ENCODE measurements around the gene VAV3. TPM values are rescaled to one million over a fixed set of nuclear protein-coding genes. Genes with fewer than 3 reads are reported as not detected.

VAV3 gene
- total RNA-seq, 2 donors from 2014 or later: 69.1 to 102 TPM

DNA sequence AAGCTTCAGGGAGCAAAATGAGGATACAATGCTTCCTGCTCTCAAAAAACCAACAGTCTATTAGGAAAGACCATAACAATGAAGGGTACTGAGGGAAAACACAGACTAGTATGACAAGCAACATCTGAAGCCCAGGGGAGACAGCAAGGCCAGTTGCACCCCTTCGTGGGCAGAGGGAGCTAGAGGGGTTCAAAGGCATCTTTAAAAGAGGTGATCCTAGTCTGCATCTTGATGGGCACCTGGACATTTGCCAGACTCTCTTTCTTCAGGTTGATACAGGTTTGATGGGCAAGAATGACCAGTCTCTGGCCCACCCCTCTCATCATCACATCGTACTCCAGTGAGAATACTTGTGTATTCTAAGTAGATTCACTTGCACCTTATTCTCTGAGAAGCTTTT lies 177.7 kb downstream of the VAV3 start:
- intact Hi-C loops (cut with DNase I, micrococcal nuclease): loop anchor here in 1 of 2 donors (10.0 kb wide), 1 partner anchor 328 kb away; no protein-coding TSS in a partner anchor
- no peak for DNase-seq

DNA sequence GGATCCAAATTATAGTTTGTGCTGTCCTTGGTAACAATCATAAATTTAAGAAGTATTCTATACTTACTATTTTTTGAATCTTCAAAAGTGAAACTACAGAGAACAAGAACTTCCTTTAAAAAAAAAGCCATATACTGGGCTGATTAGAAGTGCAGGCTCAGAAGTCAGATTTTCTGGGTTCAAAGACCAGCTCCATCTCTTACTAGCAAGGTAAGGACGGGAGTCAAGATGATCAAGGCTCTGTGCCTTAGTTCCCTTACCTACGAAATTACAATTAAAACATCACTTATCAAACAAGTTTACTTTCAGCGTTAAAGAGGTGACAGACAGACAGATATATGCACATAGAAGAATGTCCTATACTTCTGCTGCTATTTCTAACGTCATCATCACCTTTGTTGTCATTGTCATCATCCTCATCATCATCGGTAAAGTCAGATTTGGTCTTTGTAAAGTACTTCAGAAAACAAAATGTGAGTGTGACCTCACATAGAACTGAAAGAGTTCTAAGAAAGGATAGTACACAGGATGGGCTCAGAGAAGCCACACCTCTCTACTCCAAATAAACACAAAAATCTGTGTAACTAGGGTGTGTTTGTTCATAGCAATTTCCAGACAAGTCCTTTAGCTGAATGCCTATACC lies 178.7 kb downstream of the VAV3 start:
- DNase-seq (no peak), ATAC-seq (no peak)
- intact Hi-C loops (cut with DNase I, micrococcal nuclease): loop anchor here in 1 of 2 donors (10.0 kb wide), 1 partner anchor 328 kb away; no protein-coding TSS in a partner anchor

More for the DNA sequence above, 177.7 kb downstream of the VAV3 start:
- ATAC-seq: no peak

DNA sequence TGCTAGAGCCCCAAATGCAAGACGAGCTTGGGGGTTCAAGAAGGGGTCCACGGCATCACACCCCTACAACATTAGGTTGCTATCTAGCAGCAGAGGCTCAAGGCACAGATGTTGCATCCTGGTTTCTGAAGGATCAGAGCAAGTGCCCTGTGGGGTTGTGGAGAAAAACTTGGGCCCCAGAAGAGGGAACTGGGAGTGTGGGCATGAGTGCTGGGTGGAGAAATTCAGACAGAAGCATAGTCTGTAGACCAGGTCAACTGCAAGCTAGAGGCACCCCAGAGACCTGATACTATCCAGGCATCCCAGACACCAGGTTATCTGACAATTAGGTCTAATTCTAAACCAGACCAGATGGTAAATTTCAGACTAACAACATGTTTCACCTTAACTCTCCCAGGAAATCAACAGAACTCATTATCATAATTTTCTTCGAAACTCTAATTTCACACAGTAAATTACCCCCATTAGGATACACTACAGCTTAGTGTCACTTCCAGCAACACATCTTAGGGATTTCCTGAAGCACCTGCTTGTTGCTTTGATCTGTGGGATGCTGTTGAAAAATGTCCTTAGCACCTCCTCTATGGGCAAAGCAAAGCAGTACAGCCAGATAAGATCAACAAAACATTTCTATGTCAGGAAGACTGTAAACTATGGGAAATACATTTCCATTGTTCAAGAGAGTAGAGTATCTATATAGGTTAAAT lies 179.3 kb downstream of the VAV3 start:
- DNase-seq (no peak), ATAC-seq (no peak)
- intact Hi-C loops (cut with DNase I, micrococcal nuclease): loop anchor here in 1 of 2 donors (10.0 kb wide), 1 partner anchor 329 kb away; no protein-coding TSS in a partner anchor

DNA sequence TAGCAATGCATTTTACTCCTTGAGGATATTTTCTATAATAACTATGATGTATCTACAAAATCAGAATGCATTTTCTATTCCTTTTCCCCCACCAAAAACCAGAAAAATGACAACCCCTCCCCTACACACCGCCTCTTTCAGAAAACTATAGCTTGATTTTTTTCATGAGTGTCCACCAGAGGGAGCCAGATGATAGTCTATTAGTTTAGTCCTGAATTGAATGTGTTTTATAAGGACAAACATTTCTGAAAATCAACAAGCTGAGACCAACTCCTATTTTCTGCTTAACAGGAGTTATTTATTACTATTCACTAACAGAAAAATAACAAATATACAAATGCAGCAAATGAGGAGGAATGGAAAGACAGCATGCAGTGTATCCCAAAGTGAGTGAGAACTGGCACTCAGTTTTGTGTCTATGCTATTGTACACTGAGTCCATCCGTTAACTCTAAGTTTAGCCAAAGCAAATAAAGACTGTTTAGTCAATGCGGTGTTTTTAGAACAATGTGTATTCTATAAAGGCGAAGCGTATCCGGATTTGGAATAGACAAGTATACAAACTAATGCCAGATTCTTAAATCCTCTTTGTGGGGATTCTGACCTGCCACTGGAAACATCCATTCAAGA lies 182.6 kb downstream of the VAV3 start:
- intact Hi-C loops (cut with DNase I, micrococcal nuclease): loop anchor here (2.0 to 10.0 kb wide), 2 partner anchors 332 to 340 kb away; no protein-coding TSS in a partner anchor
- DNase-seq: no peak
- peak; percentile 55 for ATAC-seq

DNA sequence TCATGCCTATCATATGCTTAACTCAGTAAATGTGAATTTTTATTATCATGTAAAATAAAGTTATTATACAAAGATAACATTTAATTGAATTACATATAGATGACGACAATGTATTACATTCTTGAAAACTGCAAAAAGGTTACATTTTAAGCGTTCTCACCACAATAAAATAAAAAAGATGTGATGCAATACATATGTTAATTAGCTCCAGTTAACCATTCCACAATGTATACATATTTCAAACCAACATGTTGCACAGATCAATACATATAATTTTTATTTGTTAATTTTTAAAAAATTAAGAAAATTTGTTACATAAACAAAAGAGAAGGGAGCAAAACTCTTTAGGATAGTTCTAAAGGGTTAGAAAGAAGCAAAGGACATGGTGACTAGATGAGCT lies 183.7 kb downstream of the VAV3 start:
- intact Hi-C loops (cut with DNase I, micrococcal nuclease): loop anchor here in 1 of 2 donors (10.0 kb wide), 1 partner anchor 334 kb away; no protein-coding TSS in a partner anchor
- no peak for DNase-seq

DNA sequence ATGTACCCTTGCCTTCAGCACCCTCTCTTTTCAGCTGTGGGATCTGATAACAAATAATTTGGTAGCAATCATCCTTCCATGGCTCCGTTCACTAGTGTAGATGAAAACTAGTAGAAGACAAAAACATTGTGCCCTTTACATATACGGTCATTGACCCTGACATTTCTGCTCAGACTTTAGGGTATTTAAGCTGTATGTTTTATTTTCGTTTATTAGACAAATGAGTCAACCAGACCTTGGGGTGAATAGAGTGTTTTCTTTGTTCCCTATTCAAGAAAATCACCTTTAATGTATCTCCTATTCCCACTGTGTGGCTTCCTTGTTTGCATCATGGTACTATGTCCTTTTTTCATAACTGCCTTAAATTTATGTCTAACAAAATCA lies 187.3 kb downstream of the VAV3 start:
- DNase-seq (no peak), ATAC-seq (no peak)
- intact Hi-C loops (cut with DNase I, micrococcal nuclease): no loop called here

More for the DNA sequence above, 183.7 kb downstream of the VAV3 start:
- no peak for ATAC-seq

DNA sequence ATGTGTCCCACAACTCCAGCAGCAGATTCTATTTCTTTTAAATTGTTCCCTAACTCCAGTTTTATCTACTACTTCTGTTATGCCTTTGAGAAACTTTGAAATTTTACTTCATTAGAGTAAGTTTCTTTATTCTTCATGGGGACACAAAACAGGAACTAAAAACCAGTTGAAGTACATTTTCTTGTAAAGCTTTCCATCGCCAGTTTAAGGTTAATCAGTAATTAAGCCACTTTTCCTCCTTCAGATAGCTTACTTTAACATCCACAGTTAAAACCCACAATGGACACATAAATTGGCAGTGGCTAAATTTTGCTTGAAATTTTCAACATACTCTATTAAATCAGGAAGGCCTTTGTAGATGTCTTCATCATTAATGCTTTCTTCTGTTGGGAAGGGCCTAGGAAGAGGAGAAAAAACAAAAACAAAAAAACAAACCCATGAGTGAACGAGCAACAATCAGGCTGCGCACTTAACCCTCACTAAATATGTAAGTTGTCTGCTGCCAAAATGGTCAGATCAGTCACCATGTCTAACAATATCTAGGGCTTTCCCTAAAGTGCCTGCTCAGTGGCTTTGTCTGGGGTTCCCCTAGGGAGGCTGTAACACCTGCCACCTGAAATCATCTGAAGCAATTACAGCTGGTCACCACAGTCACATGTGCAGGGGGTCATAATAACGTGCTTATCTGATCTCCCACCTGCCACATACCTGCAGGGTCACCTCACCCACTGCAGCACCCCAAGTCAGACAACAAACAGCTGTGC lies 187.9 kb downstream of the VAV3 start:
- DNase-seq: no peak
- intact Hi-C loops (cut with DNase I, micrococcal nuclease): no loop called here
- no peak for ATAC-seq

DNA sequence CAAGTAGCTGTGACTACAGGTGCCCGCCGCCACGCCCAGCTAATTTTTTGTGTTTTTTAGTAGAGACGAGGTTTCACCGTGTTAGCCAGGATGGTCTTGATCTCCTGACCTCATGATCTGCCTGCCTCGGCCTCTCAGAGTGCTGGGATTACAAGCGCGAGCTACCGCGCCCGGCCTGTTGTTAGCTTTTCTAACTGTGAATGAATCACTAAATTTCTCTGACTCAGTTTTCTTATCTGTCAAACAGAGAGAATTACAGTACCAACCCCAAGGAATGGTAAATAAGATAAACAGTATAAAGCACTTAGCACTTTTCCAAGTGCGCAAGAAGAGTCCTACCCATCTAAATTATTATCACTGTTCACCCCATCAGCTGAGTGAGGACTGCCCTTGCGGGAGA lies 193.6 kb downstream of the VAV3 start:
- intact Hi-C loops (cut with DNase I, micrococcal nuclease): no loop called here
- ATAC-seq: no peak
- DNase-seq: no peak

DNA sequence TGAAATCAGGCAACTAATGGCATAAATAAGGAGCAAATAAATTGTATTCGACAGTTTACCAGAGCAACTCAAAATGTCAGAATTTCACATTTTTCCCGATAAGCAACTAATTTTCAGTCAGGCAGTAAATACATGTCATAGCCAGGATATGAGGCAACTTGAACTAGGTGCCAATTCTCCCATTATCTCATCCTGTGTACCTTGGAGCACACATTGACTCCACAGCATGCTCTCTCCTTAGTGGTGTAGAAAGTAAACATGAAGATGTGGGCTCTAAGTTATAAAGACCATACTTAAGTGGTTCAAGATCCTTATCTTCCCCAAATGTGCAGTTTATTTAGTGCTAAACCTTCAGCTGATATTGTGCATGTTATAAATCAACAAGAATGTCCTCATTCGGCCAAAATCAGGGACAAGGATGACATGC lies 197.8 kb downstream of the VAV3 start:
- DNase-seq: no peak
- intact Hi-C loops (cut with DNase I, micrococcal nuclease): no loop called here
- no peak for ATAC-seq

DNA sequence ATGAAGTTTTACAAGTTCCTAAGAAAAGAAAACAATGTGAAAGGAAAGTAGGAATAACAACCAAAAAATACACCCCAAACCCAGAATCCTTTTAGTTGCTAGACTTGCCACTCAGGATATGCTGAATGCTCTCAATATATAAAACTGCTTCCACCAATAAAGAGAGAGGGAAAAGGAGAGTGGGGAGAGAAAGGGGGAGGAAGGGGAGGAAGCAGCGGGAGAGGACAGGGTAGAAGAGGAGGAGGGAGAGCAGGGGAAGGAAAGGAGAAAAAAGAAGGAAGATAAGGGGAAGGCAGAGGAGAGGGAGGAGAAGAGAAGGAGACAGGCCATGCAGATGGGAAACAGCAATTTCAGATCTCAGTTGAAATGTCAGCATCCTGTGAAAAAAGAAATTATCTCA lies 198.4 kb downstream of the VAV3 start:
- intact Hi-C loops (cut with DNase I, micrococcal nuclease): no loop called here
- ATAC-seq (no peak), DNase-seq (no peak)

DNA sequence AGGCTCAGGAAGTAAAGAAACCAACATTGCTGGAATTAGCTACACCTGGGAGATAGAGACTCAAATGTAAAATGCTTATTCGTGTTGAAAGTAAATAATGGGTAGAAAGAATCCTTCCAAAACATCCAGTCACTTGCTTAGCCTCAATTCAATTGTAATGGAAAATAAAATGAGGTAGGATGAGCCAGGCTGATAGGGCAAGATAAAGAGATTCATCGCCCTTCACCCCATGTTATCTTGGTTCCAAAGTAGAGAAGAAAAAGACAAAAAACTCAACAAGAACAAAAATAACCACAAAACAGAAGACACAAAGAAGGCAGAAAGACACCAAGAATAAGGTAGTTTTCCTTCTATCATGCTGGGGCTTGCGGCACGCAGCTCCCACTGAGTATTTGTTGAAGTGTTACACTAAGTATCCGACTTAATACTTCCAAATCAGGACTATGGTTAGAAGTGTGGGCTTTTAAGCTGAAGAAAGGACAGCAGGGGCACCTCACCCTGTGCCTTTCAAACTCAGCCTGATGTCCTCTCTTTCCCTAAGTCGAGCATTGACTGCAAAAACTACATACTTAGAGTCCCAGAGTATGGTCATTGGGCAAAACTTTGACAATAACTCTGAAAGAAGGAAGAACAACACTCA lies 202.1 kb downstream of the VAV3 start:
- DNase-seq (no peak), ATAC-seq (no peak)
- intact Hi-C loops (cut with DNase I, micrococcal nuclease): no loop called here

DNA sequence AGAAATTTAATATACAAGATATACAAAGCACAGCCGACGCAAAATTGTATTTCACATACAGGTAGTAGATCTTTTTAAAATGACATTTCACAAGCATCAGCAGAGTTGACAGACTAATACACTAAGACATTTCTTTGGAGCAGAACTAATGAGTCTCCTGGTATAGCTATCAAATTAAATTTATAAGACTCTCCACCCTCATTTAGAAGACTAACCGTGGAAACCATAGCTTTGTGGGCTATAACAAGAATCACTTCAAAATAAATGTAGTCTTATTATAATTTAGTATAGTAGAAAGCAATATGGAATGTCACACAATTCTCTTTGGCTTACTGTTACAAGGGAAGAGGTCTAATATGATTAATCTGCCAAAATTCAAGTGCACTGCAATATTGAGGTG lies 204.9 kb downstream of the VAV3 start:
- intact Hi-C loops (cut with DNase I, micrococcal nuclease): no loop called here
- no peak for ATAC-seq
- no peak for DNase-seq

DNA sequence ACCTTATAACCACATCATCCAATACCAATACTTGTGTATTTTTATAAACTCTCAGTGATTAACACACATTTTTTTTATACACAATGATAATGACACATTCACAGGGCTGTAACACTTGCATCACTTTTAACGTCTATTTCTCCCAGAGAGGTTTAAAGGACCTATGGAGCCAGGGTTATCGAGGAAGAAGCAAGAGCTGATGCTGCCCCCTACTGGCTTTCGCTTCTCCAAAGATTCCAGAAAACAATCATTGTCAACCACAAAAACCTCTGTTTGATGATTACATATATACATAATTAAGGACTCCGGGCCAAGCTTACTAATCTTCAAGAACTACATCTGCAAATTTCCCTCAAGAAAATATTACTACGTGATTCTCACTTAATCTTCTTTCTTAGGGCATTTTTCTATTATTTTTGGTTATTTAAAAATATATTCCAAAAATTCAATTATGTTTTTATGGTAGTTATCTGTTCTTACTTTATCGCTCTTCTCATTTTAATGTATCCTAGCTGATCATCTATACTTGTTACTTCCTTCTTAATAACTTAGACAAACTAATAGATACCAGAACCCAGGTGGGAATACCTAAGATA lies 214.5 kb downstream of the VAV3 start:
- intact Hi-C loops (cut with DNase I, micrococcal nuclease): loop anchor here in 1 of 2 donors (5.0 kb wide), 2 partner anchors 318 to 473 kb away; no protein-coding TSS in a partner anchor
- ATAC-seq (peak; percentile 88), DNase-seq (peak; percentile 47 to 85)

DNA sequence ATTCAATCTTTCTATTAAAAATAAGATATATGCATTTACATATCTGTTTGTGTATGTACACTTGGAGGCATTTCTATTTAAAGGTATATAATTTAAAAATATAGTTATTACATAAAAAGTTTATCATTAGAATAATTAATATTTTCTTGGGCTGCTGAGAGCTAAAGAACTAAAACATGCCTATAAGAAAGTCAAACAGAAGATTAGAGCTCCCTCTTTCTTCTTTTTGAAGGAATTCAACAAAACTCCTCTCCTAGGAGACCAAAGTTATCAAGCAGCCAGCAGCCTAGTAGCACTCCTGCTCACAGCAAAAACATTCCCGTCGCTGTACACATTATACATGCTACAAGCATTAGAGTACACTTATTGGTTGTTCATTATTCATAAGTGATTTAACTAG lies 216.4 kb downstream of the VAV3 start:
- ATAC-seq (peak; percentile 81), DNase-seq (no peak)
- intact Hi-C loops (cut with DNase I, micrococcal nuclease): loop anchor here in 1 of 2 donors (5.0 kb wide), 1 partner anchor 216 kb away; no protein-coding TSS in a partner anchor

DNA sequence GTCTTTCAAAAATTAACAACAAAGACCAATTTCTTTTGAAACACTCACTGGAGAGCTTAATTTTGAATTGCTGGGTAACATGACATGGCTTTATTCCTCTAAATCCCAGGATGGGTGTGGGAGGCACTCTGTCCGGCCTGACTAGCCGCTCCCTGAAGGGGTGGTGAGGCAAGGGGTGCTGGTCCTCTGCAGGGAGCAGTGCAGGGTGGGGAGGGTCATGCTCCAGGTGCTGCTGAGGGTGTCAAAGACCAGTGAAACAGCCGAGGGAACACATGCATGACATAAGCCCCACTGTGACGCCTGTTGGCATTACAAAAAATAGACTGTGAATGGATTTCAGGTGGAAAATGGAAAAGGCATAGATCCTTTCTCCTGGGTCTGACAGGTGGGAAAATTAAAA lies 223.7 kb downstream of the VAV3 start:
- DNase-seq (no peak), ATAC-seq (no peak)
- intact Hi-C loops (cut with DNase I, micrococcal nuclease): no loop called here

DNA sequence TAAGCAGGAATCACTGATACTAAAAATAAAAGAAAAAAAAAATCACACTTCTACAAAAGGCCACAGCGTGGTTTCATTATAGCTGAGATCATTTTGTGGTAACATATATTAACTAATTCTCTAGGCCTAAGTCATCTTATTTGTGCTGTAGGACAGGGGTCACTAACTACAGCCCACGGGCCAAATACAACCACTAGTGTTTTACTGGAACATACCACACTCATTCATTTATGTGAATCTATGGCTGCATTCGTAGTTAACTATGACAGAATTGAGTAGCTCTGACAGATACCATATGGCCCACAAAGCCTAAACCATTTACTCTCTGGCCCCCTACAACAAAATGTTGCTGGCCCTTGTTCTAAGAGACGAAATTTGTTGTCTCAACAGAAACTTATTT lies 224.4 kb downstream of the VAV3 start:
- no peak for ATAC-seq
- intact Hi-C loops (cut with DNase I, micrococcal nuclease): no loop called here
- DNase-seq: no peak

DNA sequence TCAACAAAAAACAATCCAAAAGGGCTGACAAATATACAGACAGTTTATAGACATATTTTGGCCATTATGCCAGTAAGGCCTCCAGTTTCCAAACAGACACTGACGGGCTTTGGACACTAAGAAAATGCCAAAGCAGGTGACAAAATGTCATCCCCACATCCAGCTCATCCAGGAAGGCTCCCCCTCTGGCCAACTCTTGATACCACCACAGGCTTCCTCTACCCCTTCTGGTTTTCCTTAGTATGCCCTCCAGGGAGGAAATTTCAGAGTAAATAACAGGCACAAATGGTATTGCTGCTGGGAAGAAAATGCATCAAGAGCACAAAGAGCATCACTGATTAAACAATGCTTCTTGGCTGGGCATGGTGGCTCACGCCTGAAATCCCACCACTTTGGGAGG lies 225.3 kb downstream of the VAV3 start:
- intact Hi-C loops (cut with DNase I, micrococcal nuclease): no loop called here
- DNase-seq: no peak
- no peak for ATAC-seq

DNA sequence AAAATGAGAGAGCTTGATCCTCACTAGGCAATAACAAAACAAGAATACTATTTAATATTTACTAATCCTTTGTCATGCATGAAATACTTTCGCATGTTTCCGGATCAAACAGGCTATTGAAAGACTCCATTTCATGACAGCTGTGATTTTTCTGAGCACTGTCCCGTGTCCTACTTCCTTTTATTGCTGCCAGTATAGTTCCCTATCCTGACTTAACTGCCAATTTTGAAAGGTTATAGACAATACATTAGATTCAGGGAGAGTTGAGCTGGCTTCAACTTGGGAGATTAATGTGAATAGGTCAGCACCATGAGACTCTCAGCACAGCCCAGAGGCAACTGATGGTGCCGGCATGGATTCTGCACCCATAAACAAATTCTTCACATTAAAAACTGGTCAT lies 225.8 kb downstream of the VAV3 start:
- ATAC-seq: peak; percentile 74
- intact Hi-C loops (cut with DNase I, micrococcal nuclease): no loop called here
- DNase-seq: no peak

Data from left colon (tissue), 2 donors.